OCI-LY1 (cell line): ENCODE results near the gene BICDL1.

Experiments
- H2AFZ ChIP-seq: fragments of 200-600 bp; sonication (generic), shearing (Covaris generic); 2 replicates; pipeline ENCODE4 v1.6.0; 2014; ENCODE audit warnings: antibody characterized with exemption, mild to moderate bottlenecking, low read length
- H3F3A ChIP-seq: fragments of 200-600 bp; sonication (generic), shearing (Covaris generic); 2 replicates; pipeline ENCODE4 v1.6.0; 2014; ENCODE audit warnings: mild to moderate bottlenecking, antibody characterized with exemption, low read length, moderate library complexity; ENCODE audit not compliant: insufficient read depth
- H3K27ac ChIP-seq: fragments of 200-600 bp; sonication (generic); 2 replicates; pipeline ENCODE4 v1.5.1; 2014; ENCODE audit warnings: low read length, mixed run types, mild to moderate bottlenecking, low read depth; ENCODE audit not compliant: poor library complexity, severe bottlenecking
- H3K27me3 ChIP-seq: fragments of 200-600 bp; sonication (generic); 2 replicates; pipeline ENCODE4 v1.6.0; 2014; ENCODE audit warnings: antibody characterized with exemption, mild to moderate bottlenecking, low read length, moderate library complexity; ENCODE audit not compliant: insufficient read depth
- H3K36me3 ChIP-seq: fragments of 200-600 bp; sonication (generic); 2 replicates; pipeline ENCODE4 v1.6.1; 2014; ENCODE audit warnings: mild to moderate bottlenecking, antibody characterized with exemption, low read length, moderate library complexity, mixed read lengths; ENCODE audit not compliant: insufficient read depth
- H3K4me1 ChIP-seq: fragments of 200-600 bp; sonication (generic); 2 replicates; pipeline ENCODE4 v1.5.1; 2014; ENCODE audit warnings: mild to moderate bottlenecking, low read length, moderate library complexity; ENCODE audit not compliant: insufficient read depth, severe bottlenecking
- H3K4me2 ChIP-seq: fragments of 200-600 bp; sonication (generic), shearing (Covaris generic); 2 replicates; pipeline ENCODE4 v1.6.1; 2014; ENCODE audit warnings: low read length
- H3K4me3 ChIP-seq: fragments of 200-600 bp; sonication (generic); 2 replicates; pipeline ENCODE4 v1.5.1; 2014; ENCODE audit warnings: low read length, low read depth, mild to moderate bottlenecking, mixed read lengths; ENCODE audit not compliant: poor library complexity, severe bottlenecking
- H3K79me2 ChIP-seq: fragments of 200-600 bp; shearing (Covaris generic); 2 replicates; pipeline ENCODE4 v1.6.1; 2016; ENCODE audit warnings: mixed run types, low read length, mixed read lengths; ENCODE audit not compliant: insufficient read depth
- H3K9ac ChIP-seq: fragments of 200-600 bp; sonication (generic), shearing (Covaris generic); 2 replicates; pipeline ENCODE4 v1.6.1; 2014; ENCODE audit warnings: mild to moderate bottlenecking, low read length, mixed read lengths
- H3K9me2 ChIP-seq: fragments of 200-600 bp; sonication (generic), shearing (Covaris generic); 2 replicates; pipeline ENCODE4 v1.6.1; 2014; ENCODE audit warnings: low read depth, mild to moderate bottlenecking, low read length, mixed read lengths
- H3K9me3 ChIP-seq: fragments of 200-600 bp; shearing (Covaris generic); 2 replicates; pipeline ENCODE4 v1.6.1; 2014; ENCODE audit warnings: low read length, mixed read lengths
- H4K20me1 ChIP-seq: fragments of 200-600 bp; sonication (generic), shearing (Covaris generic); 2 replicates; pipeline ENCODE4 v1.6.0; 2016; ENCODE audit warnings: mild to moderate bottlenecking, low read length; ENCODE audit not compliant: insufficient read depth
- CTCF ChIP-seq: fragments of 200-600 bp; sonication (generic), shearing (Covaris generic); IDR thresholded peaks from 2 replicates; pipeline ENCODE4 v1.5.1; 2017; ENCODE audit warnings: mild to moderate bottlenecking, antibody characterized with exemption, low read length, moderate library complexity, mixed read lengths
- EZH2 ChIP-seq: fragments of 200-600 bp; sonication (generic), shearing (Covaris generic); IDR thresholded peaks from 2 replicates; pipeline ENCODE4 v1.8.0; 2017; ENCODE audit warnings: borderline replicate concordance, mixed run types, mild to moderate bottlenecking, antibody characterized with exemption, low read length, moderate library complexity, mixed read lengths

The BICDL1 gene

GRCh38 chr12:119989361-119989730 is 310 bp downstream of the BICDL1 start:
- Histone ChIP-seq H2AFZ (no peak overlapping the region), H3K27ac (peak overlapping the region; percentile 40), H3K4me1 (peaks cover 37% of the 10 kb centered on the region), H3K4me2 (peak overlapping the region; percentile 53), H3F3A (no peaks in the 10 kb centered on the region), H3K79me2 (peaks cover 6% of the 10 kb centered on the region; the same call in 1 of the 2 replicates), H3K9ac (peak overlapping the region; percentile 73), H3K9me3 (no peaks in the 10 kb centered on the region), H3K9me2 (no peaks in the 10 kb centered on the region), H3K27me3 (no peaks in the 10 kb centered on the region), H3K36me3 (peaks cover 11% of the 10 kb centered on the region; the same call in 1 of the 2 replicates), H3K4me3 (peak overlapping the region; percentile 75), H4K20me1 (no peaks in the 10 kb centered on the region)
- TF ChIP-seq EZH2 = no peak
- TF ChIP-seq CTCF = no peak

GRCh38 chr12:119989731-119990381 is 820 bp downstream of the BICDL1 start:
- no peak for TF ChIP-seq CTCF
- no peak for TF ChIP-seq EZH2

GRCh38 chr12:119990382-119990874 is 1.4 kb downstream of the BICDL1 start:
- H3K4me1 ChIP-seq = peaks cover 47% of the 10 kb centered on the region
- H2AFZ ChIP-seq = no peak overlapping the region
- no peaks in the 10 kb centered on the region for H3K9me3 ChIP-seq
- H3K4me3 ChIP-seq = peak overlapping the region; percentile 91
- H3K36me3 ChIP-seq = peaks cover 11% of the 10 kb centered on the region; the same call in 1 of the 2 replicates
- H3K79me2 ChIP-seq = peaks cover 12% of the 10 kb centered on the region; the same call in 1 of the 2 replicates
- H3K9me2 ChIP-seq = no peaks in the 10 kb centered on the region
- TF ChIP-seq EZH2 (no peak), CTCF (no peak)
- H3K4me2 ChIP-seq = peak overlapping the region; percentile 91
- no peaks in the 10 kb centered on the region for H3K27me3 ChIP-seq
- H3K27ac ChIP-seq = peak overlapping the region; percentile 17
- H3K9ac ChIP-seq = peak overlapping the region; percentile 71
- H4K20me1 ChIP-seq = no peaks in the 10 kb centered on the region
- H3F3A ChIP-seq = no peaks in the 10 kb centered on the region

More at GRCh38 chr12:119989731-119990381, 820 bp downstream of the BICDL1 start:
- H3K36me3 ChIP-seq = peaks cover 11% of the 10 kb centered on the region; the same call in 1 of the 2 replicates
- no peaks in the 10 kb centered on the region for H4K20me1 ChIP-seq
- H3K27ac ChIP-seq = peak overlapping the region; percentile 17
- peak overlapping the region; percentile 91 for H3K4me3 ChIP-seq
- peaks cover 8% of the 10 kb centered on the region; the same call in 1 of the 2 replicates for H3K79me2 ChIP-seq
- H3K4me1 ChIP-seq = peaks cover 42% of the 10 kb centered on the region
- no peaks in the 10 kb centered on the region for H3K27me3 ChIP-seq
- no peaks in the 10 kb centered on the region for H3K9me3 ChIP-seq
- H3K4me2 ChIP-seq = peak overlapping the region; percentile 91
- H2AFZ ChIP-seq = no peak overlapping the region
- peak overlapping the region; percentile 71 for H3K9ac ChIP-seq
- no peaks in the 10 kb centered on the region for H3F3A ChIP-seq
- no peaks in the 10 kb centered on the region for H3K9me2 ChIP-seq
